GM18951 (cell line): ENCODE results near the gene S1PR1.
"Not testable (repeated sequence)": the region's sequence is repeated elsewhere in the genome, so short reads cannot be mapped to it uniquely, and the experiment has no call there.

Experiments
- POLR2A ChIP-seq: IDR thresholded peaks from 4 replicates; pipeline ENCODE4 v1.6.1; 2011; ENCODE audit warnings: mild to moderate bottlenecking; ENCODE audit not compliant: insufficient read length, insufficient read depth; ENCODE audit errors: extremely low read depth
- in situ Hi-C: fragments of 300-500 bp; cut with MboI; formaldehyde crosslinking; loops from one replicate; pipeline ENCODE4 v1.12.0; 2022; ENCODE audit warnings: low sequenced_read_pairs, mixed read lengths, inconsistent platforms; ENCODE audit not compliant: unreplicated experiment

S1PR1 gene

GRCh38 chr1:101205457-101205856 is 31.4 kb upstream of the S1PR1 start:
- in situ Hi-C loops, result no loop called here
- no peak for TF ChIP-seq POLR2A

GRCh38 chr1:101206139-101206538 is 30.7 kb upstream of the S1PR1 start:
- in situ Hi-C loops, result not testable (repeated sequence)

- in situ Hi-C loops, result not testable (repeated sequence)
Measured at GRCh38 chr1:101207271-101207670, 29.5 kb upstream of the S1PR1 start.

GRCh38 chr1:101207891-101208290 is 28.9 kb upstream of the S1PR1 start:
- in situ Hi-C loops, result no loop called here
- no peak for TF ChIP-seq POLR2A

- in situ Hi-C loops, result no loop called here
Measured at GRCh38 chr1:101215363-101216011, 21.3 kb upstream of the S1PR1 start.

GRCh38 chr1:101216623-101217022 is 20.2 kb upstream of the S1PR1 start:
- in situ Hi-C loops, result no loop called here
- no peak for TF ChIP-seq POLR2A

More at GRCh38 chr1:101215363-101216011, 21.3 kb upstream of the S1PR1 start:
- no peak for TF ChIP-seq POLR2A

GRCh38 chr1:101217148-101217547 is 19.7 kb upstream of the S1PR1 start:
- in situ Hi-C loops, result no loop called here

GRCh38 chr1:101218968-101219367 is 17.9 kb upstream of the S1PR1 start:
- in situ Hi-C loops, result not testable (repeated sequence)

More at GRCh38 chr1:101217148-101217547, 19.7 kb upstream of the S1PR1 start:
- TF ChIP-seq POLR2A, result no peak

- in situ Hi-C loops, result no loop called here
- TF ChIP-seq POLR2A, result no peak
Measured at GRCh38 chr1:101219924-101220870, 16.6 kb upstream of the S1PR1 start.

- in situ Hi-C loops, result no loop called here
- no peak for TF ChIP-seq POLR2A
Measured at GRCh38 chr1:101220906-101221305, 15.9 kb upstream of the S1PR1 start.

GRCh38 chr1:101221945-101222429 is 14.8 kb upstream of the S1PR1 start:
- in situ Hi-C loops, result no loop called here
- no peak for TF ChIP-seq POLR2A

GRCh38 chr1:101227837-101228236 is 9.0 kb upstream of the S1PR1 start:
- no peak for TF ChIP-seq POLR2A
- in situ Hi-C loops, result no loop called here

- no peak for TF ChIP-seq POLR2A
- in situ Hi-C loops, result no loop called here
Measured at GRCh38 chr1:101228424-101229134, 8.2 kb upstream of the S1PR1 start.

GRCh38 chr1:101232182-101232581 is 4.6 kb upstream of the S1PR1 start:
- in situ Hi-C loops, result not testable (repeated sequence)
